Iris pigment epithelial cell (primary cell): Measurements from ENCODE around the gene MXI1.

Experiments used
- DNase-seq: peaks from one replicate; pipeline ENCODE4 v3.0.0-alpha.2; 2011; ENCODE audit warnings: low read depth

Gene MXI1

GRCh38 chr10:110275128-110275729 is 67.8 kb downstream of the MXI1 start:
- DNase-seq: no peak

GRCh38 chr10:110276603-110277002 is 69.2 kb downstream of the MXI1 start:
- DNase-seq: no peak

- DNase-seq: no peak
Measured at GRCh38 chr10:110277591-110277990, 70.2 kb downstream of the MXI1 start.

- DNase-seq: no peak
Measured at GRCh38 chr10:110278562-110279406, 71.4 kb downstream of the MXI1 start.

- DNase-seq: peak; percentile 67
Measured at GRCh38 chr10:110279407-110279986, 72.1 kb downstream of the MXI1 start.

GRCh38 chr10:110284262-110284661 is 76.9 kb downstream of the MXI1 start:
- no peak for DNase-seq

- DNase-seq: no peak
Measured at GRCh38 chr10:110285501-110285900, 78.1 kb downstream of the MXI1 start.

GRCh38 chr10:110286841-110287240 is 79.4 kb downstream of the MXI1 start:
- peak; percentile 17 for DNase-seq

GRCh38 chr10:110296966-110297365 is 89.6 kb downstream of the MXI1 start:
- no peak for DNase-seq

- DNase-seq: no peak
Measured at GRCh38 chr10:110300486-110300986, 93.1 kb downstream of the MXI1 start.

- no peak for DNase-seq
Measured at GRCh38 chr10:110303681-110304080, 96.3 kb downstream of the MXI1 start.

- DNase-seq: no peak
Measured at GRCh38 chr10:110304394-110304779, 97.0 kb downstream of the MXI1 start.

GRCh38 chr10:110304780-110305421 is 97.5 kb downstream of the MXI1 start, which contains the start of gene SMNDC1:
Gene SMNDC1 (minus strand): TSS chr10:110304920. CDS start chr10:110303587, 1,333 bp downstream.
- DNase-seq: peak; percentile 97

- DNase-seq: peak; percentile 96
Measured at GRCh38 chr10:110305767-110306451, 98.5 kb downstream of the MXI1 start.

GRCh38 chr10:110306452-110306768 is 99.0 kb downstream of the MXI1 start:
- no peak for DNase-seq

- no peak for DNase-seq
Measured at GRCh38 chr10:110307805-110308204, 100.4 kb downstream of the MXI1 start.

- DNase-seq: no peak
Measured at GRCh38 chr10:110310741-110311140, 103.3 kb downstream of the MXI1 start.

GRCh38 chr10:110311357-110311949 is 104.0 kb downstream of the MXI1 start:
- DNase-seq: peak; percentile 63

GRCh38 chr10:110312206-110312605 is 104.8 kb downstream of the MXI1 start:
- no peak for DNase-seq

- no peak for DNase-seq
Measured at GRCh38 chr10:110313674-110314073, 106.3 kb downstream of the MXI1 start.
